IPS DF 6.9 (cell line): ENCODE results near the gene DLGAP1.
"Not testable (repeated sequence)": the region's sequence is repeated elsewhere in the genome, so short reads cannot be mapped to it uniquely, and the experiment has no call there.

Experiments used
- DNase-seq: peaks from one replicate; pipeline ENCODE4 v3.0.0-alpha.2; 2013; ENCODE audit warnings: low read depth, low spot score
- H3K27ac ChIP-seq: one replicate; pipeline ENCODE4 v1.5.1; 2013; ENCODE audit warnings: low read length, control low read depth
- H3K27me3 ChIP-seq: 2 replicates; pipeline ENCODE4 v1.6.1; 2013; ENCODE audit warnings: mild to moderate bottlenecking, low read length; ENCODE audit not compliant: control insufficient read depth, insufficient read depth
- H3K36me3 ChIP-seq: 2 replicates; pipeline ENCODE4 v1.6.1; 2013; ENCODE audit warnings: low read length; ENCODE audit not compliant: control insufficient read depth, insufficient read depth
- H3K4me1 ChIP-seq: 2 replicates; pipeline ENCODE4 v1.6.1; 2013; ENCODE audit warnings: low read length; ENCODE audit not compliant: control insufficient read depth, insufficient read depth
- H3K4me3 ChIP-seq: 2 replicates; pipeline ENCODE4 v1.5.1; 2013; ENCODE audit warnings: mild to moderate bottlenecking, low read length
- H3K9me3 ChIP-seq: 2 replicates; pipeline ENCODE4 v1.6.1; 2013; ENCODE audit warnings: low read length, inconsistent platforms; ENCODE audit not compliant: control insufficient read depth, insufficient read depth
- WGBS: extraction: QIAGEN DNeasy Blood & Tissue Kit; methylation state at CpG from one replicate; pipeline ENCODE4 v1.1.7; 2013; ENCODE audit warnings: mixed read lengths, missing lambda C conversion rate; ENCODE audit not compliant: insufficient read length, insufficient coverage; 5-methylcytosine and 5-hydroxymethylcytosine counted together

DLGAP1 gene

GRCh38 chr18:4063545-4063944, 391.6 kb downstream of the DLGAP1 start:
- H3K4me1 ChIP-seq, result no peaks in the 10 kb centered on the region
- H3K36me3 ChIP-seq, result no peaks in the 10 kb centered on the region
- no peaks in the 10 kb centered on the region for H3K27me3 ChIP-seq
- peaks cover 6% of the 10 kb centered on the region for H3K9me3 ChIP-seq
- peak; percentile 18 for DNase-seq
- H3K27ac ChIP-seq, result no peak overlapping the region
- H3K4me3 ChIP-seq, result no peak overlapping the region

DNA sequence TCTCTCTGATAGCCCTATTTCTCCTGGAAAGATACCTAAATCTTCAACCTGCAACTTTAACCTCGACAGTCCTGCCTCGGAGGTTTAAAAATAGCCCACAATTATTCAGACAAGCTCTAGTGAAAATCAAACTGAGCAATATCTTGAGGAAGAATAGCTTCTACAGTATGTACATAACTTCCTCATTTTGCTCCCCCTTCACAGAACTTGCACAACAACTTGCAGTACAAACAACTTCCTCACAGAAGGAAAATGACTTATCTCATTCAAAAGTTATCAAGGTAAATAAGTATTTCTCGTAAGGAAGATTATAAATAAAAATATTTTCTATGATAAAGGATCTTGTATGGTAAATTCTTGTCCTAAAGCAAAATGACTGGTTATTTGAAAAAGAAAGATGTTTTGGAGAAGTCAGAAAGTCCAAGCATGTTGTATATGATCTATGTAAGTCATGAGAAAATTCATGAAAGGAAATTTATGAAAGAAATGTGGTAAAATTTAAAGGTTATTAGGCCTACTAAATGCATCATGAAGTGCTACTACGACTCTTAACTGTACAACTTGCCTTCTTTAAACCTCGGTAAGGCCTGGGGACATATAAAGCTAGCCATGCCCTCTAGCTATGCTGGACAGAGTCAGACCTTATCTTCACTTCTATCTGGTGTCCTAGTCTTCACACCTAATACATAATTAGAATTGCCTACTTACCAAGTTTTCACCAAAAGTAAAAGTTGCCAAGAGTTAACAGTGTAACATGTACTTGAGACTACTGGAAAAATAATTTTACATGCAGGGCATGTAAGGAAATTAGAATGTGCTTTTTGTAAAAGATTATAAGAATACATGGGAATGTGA, 394.5 kb downstream of the DLGAP1 start:
- Histone ChIP-seq H3K36me3 (no peaks in the 10 kb centered on the region), H3K4me3 (no peak overlapping the region), H3K4me1 (no peaks in the 10 kb centered on the region), H3K27me3 (no peaks in the 10 kb centered on the region), H3K9me3 (peaks cover 6% of the 10 kb centered on the region), H3K27ac (no peak overlapping the region)
- no CpG with 5 or more reads among the region's 5 CpGs for WGBS
- DNase-seq, result no peak

- DNase-seq, result no peak
- H3K4me3 ChIP-seq, result no peak overlapping the region
- no peaks in the 10 kb centered on the region for H3K4me1 ChIP-seq
- WGBS, result no CpG with 5 or more reads among the region's 1 CpG
- no peaks in the 10 kb centered on the region for H3K36me3 ChIP-seq
- H3K27me3 ChIP-seq, result no peaks in the 10 kb centered on the region
- peaks cover 6% of the 10 kb centered on the region for H3K9me3 ChIP-seq
- H3K27ac ChIP-seq, result no peak overlapping the region
Measured at GRCh38 chr18:4058179-4058578, 396.9 kb downstream of the DLGAP1 start.

DNA sequence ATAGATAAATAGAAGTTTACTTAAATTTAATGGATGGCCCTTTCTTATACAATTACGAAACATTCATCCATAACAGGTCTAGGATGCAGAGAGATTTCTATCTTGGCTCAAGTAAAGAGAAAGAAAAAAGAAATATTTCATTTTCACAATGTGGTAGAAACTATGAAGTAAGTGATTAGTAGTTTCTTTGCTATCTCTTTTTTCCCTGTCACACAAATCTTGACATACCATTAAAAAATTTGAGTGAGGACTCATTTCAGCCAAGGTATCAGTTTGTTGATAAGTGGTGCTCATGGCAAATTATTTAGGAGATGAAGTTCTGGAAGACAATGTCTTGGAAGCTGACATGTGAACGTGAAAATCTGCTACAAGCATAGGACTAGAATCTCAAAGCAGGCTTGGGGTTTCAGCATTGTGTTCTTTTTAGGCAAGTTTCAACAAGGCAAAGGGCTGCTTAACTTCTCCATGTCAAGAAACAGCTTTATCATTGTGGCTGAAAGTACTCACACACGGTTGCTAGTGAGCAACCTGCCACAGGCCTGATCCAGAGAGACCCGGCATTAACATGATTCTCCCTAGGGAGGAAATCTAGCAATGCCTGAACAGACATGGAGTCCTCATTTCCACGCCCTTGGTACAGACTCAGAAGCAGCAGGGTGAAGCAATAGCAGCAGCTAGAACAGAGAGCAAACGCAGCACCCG, 414.6 kb downstream of the DLGAP1 start:
- Histone ChIP-seq H3K36me3 (no peaks in the 10 kb centered on the region), H3K27ac (no peak overlapping the region), H3K9me3 (no peaks in the 10 kb centered on the region), H3K27me3 (no peaks in the 10 kb centered on the region), H3K4me1 (no peaks in the 10 kb centered on the region), H3K4me3 (no peak overlapping the region)
- DNase-seq, result no peak
- no CpG with 5 or more reads among the region's 7 CpGs for WGBS

DNA sequence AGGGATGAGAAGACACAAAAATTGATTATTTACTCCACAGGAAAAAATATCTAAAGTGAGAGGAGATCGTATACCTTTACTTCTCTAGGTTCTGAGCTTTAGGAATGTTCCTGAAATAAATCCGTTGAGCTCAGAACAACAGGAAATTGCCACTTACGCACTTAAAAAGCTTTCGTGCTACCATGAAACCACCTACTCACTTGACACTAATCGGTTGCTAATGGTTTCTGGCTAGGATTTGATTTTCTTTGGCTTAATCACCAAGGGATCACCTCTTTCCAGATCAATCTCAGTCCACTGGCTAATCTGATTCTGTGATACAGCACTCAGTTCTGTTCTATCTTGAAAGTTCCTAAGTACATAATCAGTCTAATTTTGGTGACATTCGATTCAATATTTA, 419.6 kb downstream of the DLGAP1 start:
- no CpG with 5 or more reads among the region's 6 CpGs for WGBS

DNA sequence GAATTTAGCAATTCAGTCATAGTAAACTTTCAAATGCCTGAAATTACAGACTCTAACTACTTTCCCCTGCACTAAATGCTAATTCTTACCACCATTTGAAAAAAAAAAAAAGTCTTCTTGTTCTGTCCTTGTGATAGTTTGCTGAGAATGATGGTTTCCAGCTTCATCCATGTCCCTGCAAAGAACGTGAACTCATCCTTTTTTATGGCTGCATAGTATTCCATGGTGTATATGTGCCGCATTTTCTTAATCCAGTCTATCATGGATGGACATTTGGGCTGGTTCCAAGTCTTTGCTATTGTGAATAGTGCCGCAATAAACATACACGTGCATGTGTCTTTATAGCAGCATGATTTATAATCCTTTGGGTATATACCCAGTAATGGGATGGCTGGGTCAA, 420.3 kb downstream of the DLGAP1 start:
- not testable (repeated sequence) for H3K27ac ChIP-seq, H3K4me3 ChIP-seq, H3K9me3 ChIP-seq, H3K27me3 ChIP-seq, H3K36me3 ChIP-seq, DNase-seq, H3K4me1 ChIP-seq
- WGBS, result no CpG with 5 or more reads among the region's 4 CpGs

More for the DNA sequence above, 419.6 kb downstream of the DLGAP1 start:
- no peak overlapping the region for H3K27ac ChIP-seq
- H3K36me3 ChIP-seq, result no peaks in the 10 kb centered on the region
- no peaks in the 10 kb centered on the region for H3K4me1 ChIP-seq
- H3K4me3 ChIP-seq, result no peak overlapping the region
- H3K9me3 ChIP-seq, result no peaks in the 10 kb centered on the region
- H3K27me3 ChIP-seq, result no peaks in the 10 kb centered on the region
- no peak for DNase-seq

GRCh38 chr18:4026542-4026941, 428.6 kb downstream of the DLGAP1 start:
- DNase-seq, result no peak
- H3K9me3 ChIP-seq, result no peaks in the 10 kb centered on the region
- no peaks in the 10 kb centered on the region for H3K4me1 ChIP-seq
- WGBS, result no CpG with 5 or more reads among the region's 1 CpG
- H3K4me3 ChIP-seq, result no peak overlapping the region
- no peaks in the 10 kb centered on the region for H3K27me3 ChIP-seq
- no peaks in the 10 kb centered on the region for H3K36me3 ChIP-seq
- no peak overlapping the region for H3K27ac ChIP-seq

DNA sequence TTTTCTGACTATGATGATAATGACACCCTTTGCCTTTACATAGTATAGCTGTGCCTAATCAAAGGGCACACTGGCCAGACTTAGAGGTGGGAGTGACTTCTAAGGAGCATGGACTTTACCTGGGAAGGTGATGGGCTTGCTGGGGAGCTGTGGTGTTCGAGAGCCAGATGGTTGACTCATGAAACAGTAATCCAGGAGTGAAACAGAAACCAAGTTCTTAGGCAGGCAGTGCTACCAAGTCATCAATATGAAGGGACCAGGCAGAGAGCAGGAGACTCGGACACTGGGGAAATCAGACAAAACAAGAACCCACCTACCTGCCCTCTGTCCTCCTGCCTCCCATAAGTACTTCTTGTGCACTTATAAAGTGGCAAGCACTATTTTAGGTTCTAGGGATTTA, 430.4 kb downstream of the DLGAP1 start:
- DNase-seq, result no peak
- H3K4me3 ChIP-seq, result no peak overlapping the region
- no CpG with 5 or more reads among the region's 2 CpGs for WGBS
- H3K4me1 ChIP-seq, result peaks cover 3% of the 10 kb centered on the region; the same call in 1 of the 2 replicates
- no peaks in the 10 kb centered on the region for H3K27me3 ChIP-seq
- H3K36me3 ChIP-seq, result no peaks in the 10 kb centered on the region
- H3K9me3 ChIP-seq, result no peaks in the 10 kb centered on the region
- no peak overlapping the region for H3K27ac ChIP-seq

GRCh38 chr18:4022749-4023148, 432.4 kb downstream of the DLGAP1 start:
- H3K36me3 ChIP-seq, DNase-seq, H3K4me3 ChIP-seq, H3K27ac ChIP-seq, H3K4me1 ChIP-seq, H3K27me3 ChIP-seq, H3K9me3 ChIP-seq: not testable (repeated sequence)
- WGBS, result no CpG with 5 or more reads among the region's 1 CpG

DNA sequence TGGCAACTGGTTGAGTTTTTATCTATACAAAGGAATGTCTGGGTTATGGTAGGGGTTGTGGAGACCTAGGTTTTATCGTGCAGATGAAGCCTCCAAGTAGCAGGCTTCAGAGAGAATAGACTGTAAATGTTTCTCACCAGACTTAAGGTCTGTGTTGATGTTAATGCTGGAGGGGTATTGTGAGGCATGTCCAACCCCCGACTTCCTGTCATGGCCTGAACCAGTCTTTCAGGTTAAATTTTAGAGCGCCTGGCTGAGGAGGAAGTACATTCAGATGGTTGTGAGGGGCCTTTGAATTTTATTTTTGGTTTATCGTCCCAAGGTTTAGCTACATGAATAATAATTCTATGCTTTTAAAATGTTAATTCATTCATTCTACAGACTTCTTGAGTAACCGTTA, 435.1 kb downstream of the DLGAP1 start:
- H3K36me3 ChIP-seq, result no peaks in the 10 kb centered on the region
- H3K27me3 ChIP-seq, result no peaks in the 10 kb centered on the region
- H3K4me1 ChIP-seq, result peaks cover 3% of the 10 kb centered on the region; the same call in 1 of the 2 replicates
- no peak overlapping the region for H3K4me3 ChIP-seq
- no CpG with 5 or more reads among the region's 5 CpGs for WGBS
- DNase-seq, result no peak
- H3K9me3 ChIP-seq, result no peaks in the 10 kb centered on the region
- no peak overlapping the region for H3K27ac ChIP-seq
